ENCODE data around the gene NCAM1. TPM values are rescaled to one million over a fixed set of nuclear protein-coding genes. Genes with fewer than 3 reads are reported as not detected.

NCAM1 gene
- total RNA-seq, 3 donors from 2014 or later: 6.3 to 97.0 (median 9.3) TPM

DNA sequence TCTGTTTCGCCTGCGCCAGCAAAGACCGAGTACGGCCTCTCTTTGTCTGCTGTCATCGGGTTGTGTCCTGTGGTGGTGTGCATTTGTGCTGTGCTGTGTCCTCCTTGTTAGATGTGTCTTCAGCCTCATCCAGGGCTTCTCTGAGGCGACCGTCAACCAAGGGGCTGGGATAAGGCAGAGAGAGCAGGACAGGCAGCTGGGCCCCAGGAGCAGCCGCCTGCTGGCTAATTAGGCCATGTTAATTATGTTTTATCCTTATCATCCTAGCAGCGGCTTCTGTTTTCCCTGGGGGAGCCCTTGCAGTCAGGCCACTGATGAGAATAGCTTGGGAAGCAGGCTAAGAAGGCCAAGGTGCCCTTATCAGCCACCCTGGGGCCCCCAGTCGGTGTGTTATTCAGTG, 312.5 kb downstream of the NCAM1 start:
- ATAC-seq: no peak
- Histone ChIP-seq H3K4me3 (no peak overlapping the region), H3K9me3 (no peaks in the 10 kb centered on the region), H3K36me3 (ENCODE audit: low read depth) (no peaks in the 10 kb centered on the region), H3K4me1 (ENCODE audit: low read depth) (no peaks in the 10 kb centered on the region)
- intact Hi-C loops (cut with DNase I, micrococcal nuclease): no loop called here
- TF ChIP-seq, protein P1, sequence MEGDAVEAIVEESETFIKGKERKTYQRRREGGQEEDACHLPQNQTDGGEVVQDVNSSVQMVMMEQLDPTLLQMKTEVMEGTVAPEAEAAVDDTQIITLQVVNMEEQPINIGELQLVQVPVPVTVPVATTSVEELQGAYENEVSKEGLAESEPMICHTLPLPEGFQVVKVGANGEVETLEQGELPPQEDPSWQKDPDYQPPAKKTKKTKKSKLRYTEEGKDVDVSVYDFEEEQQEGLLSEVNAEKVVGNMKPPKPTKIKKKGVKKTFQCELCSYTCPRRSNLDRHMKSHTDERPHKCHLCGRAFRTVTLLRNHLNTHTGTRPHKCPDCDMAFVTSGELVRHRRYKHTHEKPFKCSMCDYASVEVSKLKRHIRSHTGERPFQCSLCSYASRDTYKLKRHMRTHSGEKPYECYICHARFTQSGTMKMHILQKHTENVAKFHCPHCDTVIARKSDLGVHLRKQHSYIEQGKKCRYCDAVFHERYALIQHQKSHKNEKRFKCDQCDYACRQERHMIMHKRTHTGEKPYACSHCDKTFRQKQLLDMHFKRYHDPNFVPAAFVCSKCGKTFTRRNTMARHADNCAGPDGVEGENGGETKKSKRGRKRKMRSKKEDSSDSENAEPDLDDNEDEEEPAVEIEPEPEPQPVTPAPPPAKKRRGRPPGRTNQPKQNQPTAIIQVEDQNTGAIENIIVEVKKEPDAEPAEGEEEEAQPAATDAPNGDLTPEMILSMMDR (IDR thresholded peaks at IDR 0.05): no peak
- no peak for DNase-seq

DNA sequence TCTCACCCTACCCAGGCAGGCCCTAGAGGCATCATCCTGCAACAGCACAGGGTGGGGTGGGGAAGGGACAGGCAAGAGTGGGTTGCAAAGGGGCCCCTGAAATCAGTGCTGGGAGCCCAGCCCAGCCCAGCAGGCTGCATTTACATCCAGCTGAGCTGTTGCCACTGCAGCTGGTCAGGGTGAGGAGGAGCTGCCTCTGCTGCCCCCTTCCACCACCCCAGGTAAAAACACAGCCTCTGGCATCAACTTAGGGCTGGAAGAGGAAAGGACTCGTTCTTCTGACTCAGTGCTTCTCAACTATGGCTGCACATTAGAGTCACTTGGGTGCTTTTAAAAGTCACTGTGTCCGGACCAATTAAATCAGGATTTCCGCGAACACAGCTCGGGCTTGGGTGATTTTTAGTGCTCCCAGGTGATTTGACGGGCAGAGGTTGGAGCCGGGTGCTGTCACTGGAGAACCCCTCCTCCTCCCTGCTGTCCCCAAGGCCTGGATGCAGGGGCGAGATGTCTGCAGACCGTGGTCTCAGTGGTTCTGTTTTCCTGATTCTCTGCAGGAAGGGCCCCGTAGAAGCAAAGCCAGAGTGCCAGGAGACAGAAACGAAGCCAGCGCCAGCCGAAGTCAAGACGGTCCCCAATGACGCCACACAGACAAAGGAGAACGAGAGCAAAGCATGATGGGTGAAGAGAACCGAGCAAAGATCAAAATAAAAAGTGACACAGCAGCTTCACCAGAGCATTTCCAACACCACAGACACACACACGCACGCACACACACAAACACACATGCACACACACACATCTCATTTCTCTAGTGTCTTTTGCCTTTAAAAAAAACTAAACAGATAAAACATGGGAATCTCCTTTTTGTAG, 313.7 kb downstream of the NCAM1 start:
- Histone ChIP-seq H3K4me3 (no peak overlapping the region), H3K4me1 (ENCODE audit: low read depth) (no peaks in the 10 kb centered on the region), H3K9me3 (no peaks in the 10 kb centered on the region), H3K36me3 (ENCODE audit: low read depth) (no peaks in the 10 kb centered on the region)
- intact Hi-C loops (cut with DNase I, micrococcal nuclease): no loop called here
- no peak for ATAC-seq
- no peak for DNase-seq
- TF ChIP-seq, protein P1 (IDR thresholded peaks at IDR 0.05): no peak

DNA sequence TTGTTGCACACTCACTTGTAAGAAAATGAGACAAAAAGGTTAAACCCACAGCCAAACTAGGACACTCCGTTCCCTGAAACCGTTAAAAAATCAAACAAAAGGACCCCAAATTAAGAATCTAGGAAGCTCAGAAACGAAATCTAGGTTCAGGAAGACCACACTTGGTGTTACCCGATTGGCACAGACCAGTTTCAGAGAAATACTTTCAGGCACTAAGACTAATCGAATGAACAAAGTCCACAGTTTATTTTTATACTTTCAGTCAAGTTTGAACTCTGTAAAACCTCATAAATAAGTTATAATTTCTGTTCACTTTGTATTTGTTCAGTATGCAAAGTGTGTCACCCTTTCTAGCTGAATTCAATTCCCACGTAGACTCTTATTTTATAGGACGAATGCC, 314.4 kb downstream of the NCAM1 start:
- no peaks in the 10 kb centered on the region for H3K36me3 ChIP-seq (ENCODE audit: low read depth)
- no peaks in the 10 kb centered on the region for H3K4me1 ChIP-seq (ENCODE audit: low read depth)
- no peak for DNase-seq
- H3K4me3 ChIP-seq: no peak overlapping the region
- H3K9me3 ChIP-seq: no peaks in the 10 kb centered on the region
- TF ChIP-seq, protein P1 (IDR thresholded peaks at IDR 0.05): no peak
- no peak for ATAC-seq
- intact Hi-C loops (cut with DNase I, micrococcal nuclease): no loop called here

DNA sequence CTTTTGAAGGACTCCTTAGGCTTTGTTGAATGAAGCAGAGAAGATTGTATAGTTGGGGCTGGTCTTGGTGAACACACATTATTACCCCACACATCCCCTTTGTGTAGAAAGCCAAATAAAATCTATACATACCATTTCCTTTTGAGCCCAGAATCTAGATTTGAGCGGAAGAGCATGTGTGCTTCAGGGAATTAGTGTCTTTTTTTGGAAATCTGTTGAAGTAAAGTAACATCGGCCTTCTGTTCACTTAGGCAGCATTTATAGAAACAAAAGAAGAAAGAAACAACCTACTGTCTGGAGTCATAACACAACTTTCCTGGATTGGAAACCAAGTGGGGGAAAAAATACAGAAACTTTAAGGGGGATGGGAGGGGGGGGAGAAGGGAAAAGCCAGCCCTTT, 315.2 kb downstream of the NCAM1 start:
- TF ChIP-seq, protein P1 (IDR thresholded peaks at IDR 0.05): no peak
- Histone ChIP-seq H3K9me3 (no peaks in the 10 kb centered on the region), H3K4me1 (ENCODE audit: low read depth) (no peaks in the 10 kb centered on the region), H3K36me3 (ENCODE audit: low read depth) (no peaks in the 10 kb centered on the region), H3K4me3 (no peak overlapping the region)
- intact Hi-C loops (cut with DNase I, micrococcal nuclease): no loop called here
- DNase-seq (no peak), ATAC-seq (no peak)

DNA sequence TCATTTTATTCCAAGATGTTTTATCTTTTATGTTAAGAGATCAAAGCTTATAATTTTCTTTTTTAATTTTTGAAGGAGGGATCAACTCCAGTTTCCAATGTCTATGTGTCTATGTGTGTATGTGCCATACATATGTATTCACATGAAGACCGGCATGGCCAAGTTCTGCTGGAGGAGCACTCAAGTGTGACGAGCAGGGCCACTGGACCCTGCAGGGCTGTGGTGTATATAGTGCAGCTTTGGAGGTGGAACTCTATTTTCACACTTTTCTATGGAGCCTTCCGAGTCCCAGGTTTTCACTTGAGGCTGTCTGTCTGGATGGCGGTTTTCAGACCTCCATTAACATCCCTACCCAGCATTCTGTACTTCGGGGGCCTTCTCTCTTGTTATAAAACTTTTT, 316.7 kb downstream of the NCAM1 start:
- TF ChIP-seq, protein P1 (IDR thresholded peaks at IDR 0.05): no peak
- Histone ChIP-seq H3K4me1 (ENCODE audit: low read depth) (no peaks in the 10 kb centered on the region), H3K9me3 (no peaks in the 10 kb centered on the region), H3K36me3 (ENCODE audit: low read depth) (no peaks in the 10 kb centered on the region), H3K4me3 (no peak overlapping the region)
- no peak for DNase-seq
- intact Hi-C loops (cut with DNase I, micrococcal nuclease): no loop called here
- no peak for ATAC-seq

Measured in mucosa of descending colon (tissue), 3 donors.